ENCODE measurements around the gene HNRNPLL.

The HNRNPLL gene

GRCh38 chr2:38560092-38560491 is 42.6 kb downstream of the HNRNPLL start:
- no peak overlapping the region for H3K27ac ChIP-seq
- no peak overlapping the region for H3K4me3 ChIP-seq
- no peak for DNase-seq (ENCODE audit: low spot score)
- TF ChIP-seq CTCF (IDR thresholded peaks at IDR 0.05), result no peak

GRCh38 chr2:38557981-38558380 is 44.7 kb downstream of the HNRNPLL start:
- TF ChIP-seq CTCF (IDR thresholded peaks at IDR 0.05), result no peak
- H3K27ac ChIP-seq, result no peak overlapping the region
- DNase-seq (ENCODE audit: low spot score), result no peak
- H3K4me3 ChIP-seq, result no peak overlapping the region

- H3K27ac ChIP-seq, result no peak overlapping the region
- no peak for DNase-seq (ENCODE audit: low spot score)
- TF ChIP-seq CTCF (IDR thresholded peaks at IDR 0.05), result no peak
- H3K4me3 ChIP-seq, result no peak overlapping the region
These were observed 45.5 kb downstream of the HNRNPLL start for GRCh38 chr2:38557217-38557616.

GRCh38 chr2:38556006-38556801 is 46.5 kb downstream of the HNRNPLL start:
- Histone ChIP-seq H3K4me3 (no peak overlapping the region), H3K27ac (no peak overlapping the region)
- no peak for TF ChIP-seq CTCF (IDR thresholded peaks at IDR 0.05)
- no peak for DNase-seq (ENCODE audit: low spot score)

GRCh38 chr2:38554973-38555595 is 47.6 kb downstream of the HNRNPLL start:
- Histone ChIP-seq H3K27ac (no peak overlapping the region), H3K4me3 (no peak overlapping the region)
- no peak for TF ChIP-seq CTCF (IDR thresholded peaks at IDR 0.05)
- no peak for DNase-seq (ENCODE audit: low spot score)

- TF ChIP-seq CTCF (IDR thresholded peaks at IDR 0.05), result no peak
- no peak overlapping the region for H3K4me3 ChIP-seq
- H3K27ac ChIP-seq, result no peak overlapping the region
- no peak for DNase-seq (ENCODE audit: low spot score)
These were observed 49.2 kb downstream of the HNRNPLL start for GRCh38 chr2:38553554-38553953.

- no peak for DNase-seq (ENCODE audit: low spot score)
- Histone ChIP-seq H3K4me3 (no peak overlapping the region), H3K27ac (no peak overlapping the region)
- TF ChIP-seq CTCF (IDR thresholded peaks at IDR 0.05), result no peak
These were observed 50.5 kb downstream of the HNRNPLL start for GRCh38 chr2:38552259-38552658.
